ENCODE data around the gene LY9. TPM values are rescaled to one million over a fixed set of nuclear protein-coding genes. Genes with fewer than 3 reads are reported as not detected.

Gene LY9
- total RNA-seq, 4 donors from 2014 or later, result 0.34 to 3.5 (median 1.2) TPM; not detected in 1

- DNase-seq (ENCODE audit: low spot score in 2 of 2), result no peak
- Histone ChIP-seq H3K4me1 (no peaks in the 10 kb centered on the region), H3K36me3 (no peaks in the 10 kb centered on the region), H3K9me3 (no peaks in the 10 kb centered on the region), H3K4me3 (no peak overlapping the region), H3K27ac (no peak overlapping the region), H3K27me3 (no peaks in the 10 kb centered on the region)
- TF ChIP-seq POLR2A (IDR thresholded peaks at IDR 0.05), result no peak
- TF ChIP-seq POLR2AphosphoS5 (IDR thresholded peaks at IDR 0.05), result no peak
- 65% methylated on average over 9 of the region's 9 CpGs for WGBS
Observed at GRCh38 chr1:160818207-160818937, 22.4 kb downstream of the LY9 start.

GRCh38 chr1:160819186-160819585 is 23.2 kb downstream of the LY9 start:
- Histone ChIP-seq H3K36me3 (no peaks in the 10 kb centered on the region), H3K27me3 (no peaks in the 10 kb centered on the region), H3K4me1 (no peaks in the 10 kb centered on the region), H3K27ac (no peak overlapping the region), H3K9me3 (no peaks in the 10 kb centered on the region), H3K4me3 (no peak overlapping the region)
- no peak for TF ChIP-seq EP300 (IDR thresholded peaks at IDR 0.05)
- TF ChIP-seq CTCF (IDR thresholded peaks at IDR 0.05), result no peak
- TF ChIP-seq POLR2AphosphoS5 (IDR thresholded peaks at IDR 0.05), result no peak
- TF ChIP-seq POLR2A (IDR thresholded peaks at IDR 0.05), result no peak
- no peak for DNase-seq (ENCODE audit: low spot score in 2 of 2)
- WGBS, result 58% methylated on average over 3 of the region's 3 CpGs

GRCh38 chr1:160821627-160822026 is 25.7 kb downstream of the LY9 start:
- Histone ChIP-seq H3K9me3 (no peaks in the 10 kb centered on the region), H3K27me3 (no peaks in the 10 kb centered on the region), H3K36me3 (no peaks in the 10 kb centered on the region), H3K4me1 (no peaks in the 10 kb centered on the region), H3K4me3 (no peak overlapping the region), H3K27ac (no peak overlapping the region)
- TF ChIP-seq CTCF (IDR thresholded peaks at IDR 0.05) (no peak), POLR2A (IDR thresholded peaks at IDR 0.05) (no peak), POLR2AphosphoS5 (IDR thresholded peaks at IDR 0.05) (no peak), EP300 (IDR thresholded peaks at IDR 0.05) (no peak)
- no peak for DNase-seq (ENCODE audit: low spot score in 2 of 2)
- 86% methylated on average over 8 of the region's 8 CpGs for WGBS

GRCh38 chr1:160823296-160823695 is 27.3 kb downstream of the LY9 start:
- H3K36me3 ChIP-seq, result no peaks in the 10 kb centered on the region
- H3K27ac ChIP-seq, result no peak overlapping the region
- TF ChIP-seq POLR2A (IDR thresholded peaks at IDR 0.05) (no peak), CTCF (IDR thresholded peaks at IDR 0.05) (no peak), EP300 (IDR thresholded peaks at IDR 0.05) (no peak)
- DNase-seq (ENCODE audit: low spot score in 2 of 2), result no peak
- no peaks in the 10 kb centered on the region for H3K9me3 ChIP-seq
- 73% methylated on average over 3 of the region's 3 CpGs for WGBS
- H3K27me3 ChIP-seq, result no peaks in the 10 kb centered on the region
- H3K4me1 ChIP-seq, result no peaks in the 10 kb centered on the region
- no peak overlapping the region for H3K4me3 ChIP-seq

- H3K4me3 ChIP-seq, result no peak overlapping the region
- H3K27ac ChIP-seq, result no peak overlapping the region
- no peaks in the 10 kb centered on the region for H3K9me3 ChIP-seq
- no peaks in the 10 kb centered on the region for H3K4me1 ChIP-seq
- DNase-seq (ENCODE audit: low spot score in 2 of 2), result no peak
- 100% methylated on average over 1 of the region's 1 CpG for WGBS
- no peaks in the 10 kb centered on the region for H3K36me3 ChIP-seq
- H3K27me3 ChIP-seq, result no peaks in the 10 kb centered on the region
- TF ChIP-seq POLR2AphosphoS5 (IDR thresholded peaks at IDR 0.05) (no peak), EP300 (IDR thresholded peaks at IDR 0.05) (no peak), CTCF (IDR thresholded peaks at IDR 0.05) (no peak), POLR2A (IDR thresholded peaks at IDR 0.05) (no peak)
Observed at GRCh38 chr1:160826546-160826945, 30.6 kb downstream of the LY9 start.

GRCh38 chr1:160827418-160827817 is 31.4 kb downstream of the LY9 start:
- H3K4me3 ChIP-seq, result no peak overlapping the region
- 94% methylated on average over 2 of the region's 2 CpGs for WGBS
- H3K9me3 ChIP-seq, result no peaks in the 10 kb centered on the region
- no peaks in the 10 kb centered on the region for H3K27me3 ChIP-seq
- H3K4me1 ChIP-seq, result no peaks in the 10 kb centered on the region
- no peak for DNase-seq (ENCODE audit: low spot score in 2 of 2)
- no peak overlapping the region for H3K27ac ChIP-seq
- H3K36me3 ChIP-seq, result no peaks in the 10 kb centered on the region
- TF ChIP-seq CTCF (IDR thresholded peaks at IDR 0.05) (no peak), EP300 (IDR thresholded peaks at IDR 0.05) (no peak), POLR2A (IDR thresholded peaks at IDR 0.05) (no peak), POLR2AphosphoS5 (IDR thresholded peaks at IDR 0.05) (no peak)

Data from suprapubic skin (tissue), 4 donors.